Measurements from ENCODE around the gene FANCC.

FANCC gene

GRCh38 chr9:95156074-95156473 lies 161.4 kb downstream of the FANCC start:
- H3K4me3 ChIP-seq (ENCODE audit: low read depth, low read length), result no peak overlapping the region
- no peak for TF ChIP-seq CTCF (IDR thresholded peaks at IDR 0.05; ENCODE audit: low read depth, low read length)

GRCh38 chr9:95155220-95155619 lies 162.3 kb downstream of the FANCC start:
- no peak overlapping the region for H3K4me3 ChIP-seq (ENCODE audit: low read depth, low read length)
- TF ChIP-seq CTCF (IDR thresholded peaks at IDR 0.05; ENCODE audit: low read depth, low read length), result no peak

- H3K4me3 ChIP-seq (ENCODE audit: low read depth, low read length), result no peak overlapping the region
- TF ChIP-seq CTCF (IDR thresholded peaks at IDR 0.05; ENCODE audit: low read depth, low read length), result no peak
These were observed 166.6 kb downstream of the FANCC start for GRCh38 chr9:95150903-95151302.

- H3K4me3 ChIP-seq (ENCODE audit: low read depth, low read length), result no peak overlapping the region
- no peak for TF ChIP-seq CTCF (IDR thresholded peaks at IDR 0.05; ENCODE audit: low read depth, low read length)
These were observed 169.3 kb downstream of the FANCC start for GRCh38 chr9:95148208-95148520.

- TF ChIP-seq CTCF (IDR thresholded peaks at IDR 0.05; ENCODE audit: low read depth, low read length), result no peak
- no peak overlapping the region for H3K4me3 ChIP-seq (ENCODE audit: low read depth, low read length)
These were observed 169.9 kb downstream of the FANCC start for GRCh38 chr9:95147452-95148207.

GRCh38 chr9:95143591-95144561 lies 173.6 kb downstream of the FANCC start:
- no peak overlapping the region for H3K4me3 ChIP-seq (ENCODE audit: low read depth, low read length)
- no peak for TF ChIP-seq CTCF (IDR thresholded peaks at IDR 0.05; ENCODE audit: low read depth, low read length)

GRCh38 chr9:95142728-95143127 lies 174.8 kb downstream of the FANCC start:
- H3K4me3 ChIP-seq (ENCODE audit: low read depth, low read length), result no peak overlapping the region
- TF ChIP-seq CTCF (IDR thresholded peaks at IDR 0.05; ENCODE audit: low read depth, low read length), result no peak

Data from WI38 (cell line).